SU-DHL-6 (cell line): ENCODE results near the gene HRK.

Experiments used
- H2AFZ ChIP-seq: fragments of 200-600 bp; sonication (generic); 2 replicates; pipeline ENCODE4 v1.6.1; 2014; ENCODE audit warnings: low read depth, mild to moderate bottlenecking, moderate library complexity, mixed read lengths, antibody characterized with exemption, low read length; ENCODE audit not compliant: severe bottlenecking
- H3F3A ChIP-seq: fragments of 200-600 bp; shearing (Covaris generic); 2 replicates; pipeline ENCODE4 v1.6.0; 2016; ENCODE audit warnings: antibody characterized with exemption, mild to moderate bottlenecking; ENCODE audit not compliant: insufficient read depth
- H3K27ac ChIP-seq: fragments of 200-600 bp; sonication (generic); 2 replicates; pipeline ENCODE4 v1.5.1; 2016; ENCODE audit warnings: low read depth, mild to moderate bottlenecking, low read length, moderate library complexity, mixed read lengths
- H3K27me3 ChIP-seq: fragments of 200-600 bp; sonication (generic), shearing (Covaris generic); 2 replicates; pipeline ENCODE4 v1.6.0; 2014; ENCODE audit warnings: mild to moderate bottlenecking, low read length
- H3K36me3 ChIP-seq: fragments of 200-600 bp; sonication (generic); 2 replicates; pipeline ENCODE4 v1.6.1; 2014; ENCODE audit warnings: mild to moderate bottlenecking, low read length, mixed read lengths
- H3K4me2 ChIP-seq: fragments of 300-600, 200-600 bp; shearing (Covaris generic), sonication (generic); 2 replicates; pipeline ENCODE4 v1.6.0; 2014; ENCODE audit warnings: low read length, low read depth, mild to moderate bottlenecking; ENCODE audit not compliant: poor library complexity, severe bottlenecking
- H3K4me3 ChIP-seq: fragments of 200-600 bp; sonication (generic); 2 replicates; pipeline ENCODE4 v1.5.1; 2014; ENCODE audit warnings: antibody characterized with exemption, low read length, mild to moderate bottlenecking, mixed read lengths; ENCODE audit not compliant: insufficient read depth, poor library complexity, severe bottlenecking
- H3K79me2 ChIP-seq: fragments of 200-600 bp; sonication (generic); 2 replicates; pipeline ENCODE4 v1.6.1; 2014; ENCODE audit warnings: mild to moderate bottlenecking, low read length, moderate library complexity; ENCODE audit not compliant: insufficient read depth
- H3K9ac ChIP-seq: fragments of 200-600 bp; sonication (generic); 2 replicates; pipeline ENCODE4 v1.7.0; 2014; ENCODE audit warnings: mild to moderate bottlenecking, low read length
- H3K9me2 ChIP-seq: fragments of 200-600 bp; sonication (generic); replicated peaks from 2 replicates; pipeline ENCODE4 v1.6.1; 2014; ENCODE audit warnings: low read length; ENCODE audit not compliant: insufficient read depth
- H3K9me3 ChIP-seq: fragments of 200-600 bp; sonication (generic); 2 replicates; pipeline ENCODE4 v1.6.1; 2014; ENCODE audit warnings: low read length, mixed read lengths; ENCODE audit not compliant: insufficient read depth
- H4K20me1 ChIP-seq: fragments of 200-600 bp; sonication (generic); 2 replicates; pipeline ENCODE4 v1.6.1; 2014; ENCODE audit warnings: low read depth, mild to moderate bottlenecking, antibody characterized with exemption, low read length, moderate library complexity, mixed read lengths
- CTCF ChIP-seq: fragments of 200-600 bp; sonication (generic); IDR thresholded peaks from one replicate; pipeline ENCODE4 v1.5.1; 2017; ENCODE audit warnings: antibody characterized with exemption, mild to moderate bottlenecking, low read length, moderate library complexity; ENCODE audit not compliant: insufficient read depth, poor library complexity, severe bottlenecking
- EZH2phosphoT487 ChIP-seq: fragments of 200-600 bp; sonication (generic), shearing (Covaris generic); conservative IDR thresholded peaks from 2 replicates; pipeline ENCODE4 v1.6.1; 2018; ENCODE audit warnings: mild to moderate bottlenecking, antibody characterized with exemption, low read length, moderate library complexity, mixed read lengths

The HRK gene

GRCh38 chr12:116891019-116891418 lies 9.8 kb upstream of the HRK start:
- TF ChIP-seq EZH2phosphoT487 (no peak), CTCF (no peak)
- H4K20me1 ChIP-seq: no peaks in the 10 kb centered on the region
- no peak overlapping the region for H3K4me3 ChIP-seq
- no peak overlapping the region for H2AFZ ChIP-seq
- H3K79me2 ChIP-seq: no peaks in the 10 kb centered on the region
- no peaks in the 10 kb centered on the region for H3K36me3 ChIP-seq
- no peaks in the 10 kb centered on the region for H3K27me3 ChIP-seq
- H3K9ac ChIP-seq: no peak overlapping the region
- no peaks in the 10 kb centered on the region for H3F3A ChIP-seq
- H3K27ac ChIP-seq: no peak overlapping the region
- H3K9me2 ChIP-seq: no peaks in the 10 kb centered on the region
- H3K9me3 ChIP-seq: no peaks in the 10 kb centered on the region
- H3K4me2 ChIP-seq: no peak overlapping the region

- Histone ChIP-seq H3K9me3 (no peaks in the 10 kb centered on the region), H3K9me2 (no peaks in the 10 kb centered on the region), H3K27ac (no peak overlapping the region), H3F3A (no peaks in the 10 kb centered on the region), H2AFZ (no peak overlapping the region), H3K36me3 (no peaks in the 10 kb centered on the region), H3K79me2 (no peaks in the 10 kb centered on the region), H3K27me3 (no peaks in the 10 kb centered on the region), H4K20me1 (no peaks in the 10 kb centered on the region), H3K4me3 (no peak overlapping the region), H3K4me2 (no peak overlapping the region), H3K9ac (no peak overlapping the region)
- no peak for TF ChIP-seq CTCF
- no peak for TF ChIP-seq EZH2phosphoT487
Observed at GRCh38 chr12:116890330-116890729, 9.1 kb upstream of the HRK start.

- TF ChIP-seq CTCF (no peak), EZH2phosphoT487 (no peak)
- H2AFZ ChIP-seq: no peak overlapping the region
- no peaks in the 10 kb centered on the region for H3K36me3 ChIP-seq
- H3K9me2 ChIP-seq: no peaks in the 10 kb centered on the region
- no peaks in the 10 kb centered on the region for H3K27me3 ChIP-seq
- no peak overlapping the region for H3K27ac ChIP-seq
- H3K9ac ChIP-seq: no peak overlapping the region
- H3K79me2 ChIP-seq: no peaks in the 10 kb centered on the region
- no peaks in the 10 kb centered on the region for H3K9me3 ChIP-seq
- H4K20me1 ChIP-seq: no peaks in the 10 kb centered on the region
- H3K4me2 ChIP-seq: no peak overlapping the region
- H3F3A ChIP-seq: no peaks in the 10 kb centered on the region
- no peak overlapping the region for H3K4me3 ChIP-seq
Observed at GRCh38 chr12:116887897-116888296, 6.7 kb upstream of the HRK start.

GRCh38 chr12:116887244-116887643 lies 6.0 kb upstream of the HRK start:
- Histone ChIP-seq H3K27me3 (no peaks in the 10 kb centered on the region), H3K9me3 (no peaks in the 10 kb centered on the region), H3K27ac (no peak overlapping the region), H3K79me2 (no peaks in the 10 kb centered on the region), H3K9me2 (no peaks in the 10 kb centered on the region), H4K20me1 (no peaks in the 10 kb centered on the region), H3K9ac (no peak overlapping the region), H2AFZ (no peak overlapping the region), H3K36me3 (no peaks in the 10 kb centered on the region), H3F3A (no peaks in the 10 kb centered on the region), H3K4me3 (no peak overlapping the region), H3K4me2 (no peak overlapping the region)
- no peak for TF ChIP-seq CTCF
- TF ChIP-seq EZH2phosphoT487: no peak
